K562 (cell line): ENCODE results near the gene PDLIM7. TPM values are rescaled to one million over a fixed set of nuclear protein-coding genes. Genes with fewer than 3 reads are reported as not detected.

Experiments
- ATF1 ChIP-seq, 2 experiments: fragments of 450-650 bp in 1 of 2; IDR thresholded peaks; 2 replicates each; pipeline ENCODE4 v1.6.1; 2016; ENCODE audit warnings: missing compliant biosample characterization in 1 of 2, missing genetic modification characterization in 1 of 2
- CCNT2 ChIP-seq: IDR thresholded peaks from 2 replicates; pipeline ENCODE4 v1.6.1; 2011; ENCODE audit warnings: borderline replicate concordance, low read depth, mild to moderate bottlenecking, moderate library complexity, mixed read lengths, low read length; ENCODE audit not compliant: insufficient read length; ENCODE audit errors: extremely low read depth
- CEBPG ChIP-seq, 3 experiments: fragments of 200-800 bp in 1 of 3; sonication (Bioruptor generic) in 1 of 3; sonication (generic) in 1 of 3; formaldehyde crosslinking in 1 of 3; IDR thresholded peaks in 2 of 3; conservative IDR thresholded peaks in 1 of 3; 2 replicates each; pipeline versions ENCODE4 v1.6.1 to v1.8.0; 2016 to 2022; ENCODE audit warnings: missing compliant biosample characterization in 2 of 3, missing genetic modification characterization in 2 of 3, mild to moderate bottlenecking in 1 of 3, missing genetic modification reagents in 1 of 3
- DDX20 ChIP-seq: fragments of 450-650 bp; IDR thresholded peaks from 2 replicates; pipeline ENCODE4 v1.6.1; 2016; ENCODE audit warnings: missing genetic modification characterization, low read depth, mild to moderate bottlenecking, missing compliant biosample characterization, moderate library complexity
- ESRRA ChIP-seq: fragments of 450-650 bp; IDR thresholded peaks from 2 replicates; pipeline ENCODE4 v1.6.1; 2014; ENCODE audit warnings: low read depth, mild to moderate bottlenecking, moderate library complexity, borderline replicate concordance
- ETV5 ChIP-seq: sonication (generic); formaldehyde crosslinking; IDR thresholded peaks from 2 replicates; pipeline ENCODE4 v1.4.0; 2020; ENCODE audit warnings: low read depth, mild to moderate bottlenecking, missing genetic modification reagents
- HDGF ChIP-seq: fragments of 450-650 bp; IDR thresholded peaks from 2 replicates; pipeline ENCODE4 v1.6.1; 2016
- HIVEP1 ChIP-seq: fragments of 250-450 bp; sonication (Bioruptor Pico); IDR thresholded peaks from 2 replicates; pipeline ENCODE4 v1.4.0; 2020; ENCODE audit warnings: mild to moderate bottlenecking
- HLTF ChIP-seq: fragments of 450-650 bp; IDR thresholded peaks from 2 replicates; pipeline ENCODE4 v1.6.1; 2016
- HMG20A ChIP-seq: fragments of 450-650 bp; formaldehyde crosslinking; conservative IDR thresholded peaks from 2 replicates; pipeline ENCODE4 v1.4.0; 2020; ENCODE audit warnings: mild to moderate bottlenecking, mixed read lengths
- HMGN3 ChIP-seq: IDR thresholded peaks from 2 replicates; pipeline ENCODE4 v1.6.1; 2011; ENCODE audit warnings: borderline replicate concordance, low read depth, mild to moderate bottlenecking, mixed read lengths, low read length; ENCODE audit not compliant: insufficient read length; ENCODE audit errors: extremely low read depth
- IRF2 ChIP-seq: sonication (generic); formaldehyde crosslinking; IDR thresholded peaks from 2 replicates; pipeline ENCODE4 v1.8.1; 2022; ENCODE audit warnings: mild to moderate bottlenecking, missing genetic modification reagents
- MBD2 ChIP-seq: sonication (generic); IDR thresholded peaks from 2 replicates; pipeline ENCODE4 v1.6.1; 2016; ENCODE audit warnings: low read depth, borderline replicate concordance
- MLX ChIP-seq, 2 experiments: fragments of 450-650 bp in 1 of 2; sonication (generic) in 1 of 2; formaldehyde crosslinking; conservative IDR thresholded peaks; 2 replicates each; pipeline versions ENCODE4 v1.4.0 to v1.8.1; 2020 to 2022; ENCODE audit warnings: mild to moderate bottlenecking in 1 of 2, missing genetic modification reagents in 1 of 2
- NCOA2 ChIP-seq, 2 experiments: fragments of 450-650 bp; IDR thresholded peaks; 2 replicates each; pipeline ENCODE4 v1.6.1; 2018; ENCODE audit warnings: mild to moderate bottlenecking in 2 of 2, moderate library complexity in 1 of 2; ENCODE audit not compliant: partially characterized antibody in 2 of 2
- NEUROD1 ChIP-seq: fragments of 150-350 bp; IDR thresholded peaks from 2 replicates; pipeline ENCODE4 v1.6.1; 2014; ENCODE audit warnings: borderline replicate concordance, low read length, low read depth; ENCODE audit not compliant: partially characterized antibody
- PTBP1 ChIP-seq: fragments of 200-400 bp; formaldehyde crosslinking; IDR thresholded peaks from 2 replicates; pipeline ENCODE4 v1.6.1; 2017; ENCODE audit warnings: low read depth, low read length
- RFX5 ChIP-seq: IDR thresholded peaks from 2 replicates; pipeline ENCODE4 v1.6.1; 2011; ENCODE audit warnings: low read depth, mild to moderate bottlenecking, improper control_type of control experiment, low read length
- SMARCA5 ChIP-seq: fragments of 450-650 bp; IDR thresholded peaks from 2 replicates; pipeline ENCODE4 v1.6.1; 2016
- TAL1 ChIP-seq: fragments of 450-650 bp; IDR thresholded peaks from 2 replicates; pipeline ENCODE4 v1.6.1; 2016; ENCODE audit warnings: mild to moderate bottlenecking
- TRIM25 ChIP-seq: fragments of 450-650 bp; IDR thresholded peaks from 2 replicates; pipeline ENCODE4 v1.7.0; 2016; ENCODE audit warnings: borderline replicate concordance
- ZNF124 ChIP-seq: sonication (generic); formaldehyde crosslinking; IDR thresholded peaks from 2 replicates; pipeline ENCODE4 v1.8.1; 2022; ENCODE audit warnings: missing genetic modification reagents
- ZNF589 ChIP-seq: fragments of 200-800 bp; sonication (Bioruptor generic); IDR thresholded peaks from 2 replicates; pipeline ENCODE4 v1.6.1; 2016; ENCODE audit warnings: low read depth, missing genetic modification characterization, missing compliant biosample characterization
- polyA plus RNA-seq, 8 experiments: library from polyadenylated mRNA; depleted of rRNA in 4 of 8; stranded (reverse) in 5 of 8; unstranded in 3 of 8; fragments of >200 nt; fragmentation: Nextera tagmentation in 2 of 8; fragmentation: Illumina TruSeq in 1 of 8; extraction: Ambion mirVana in 2 of 8; extraction: Trizol in 1 of 8; gene quantifications; 2 replicates each; pipeline versions ENCODE4 v1.2.1 to v1.2.3, GENCODE V29; 2011 to 2014; ENCODE audit warnings: inconsistent platforms in 1 of 8, missing spikeins in 1 of 8
- total RNA-seq, 7 experiments: library from RNA; depleted of rRNA in 6 of 7; stranded (reverse); fragments of >200 nt in 6 of 7; fragmentation: Illumina TruSeq in 2 of 7; extraction: Trizol in 2 of 7; gene quantifications; 2 replicates each; pipeline versions ENCODE4 v1.2.1 to v1.2.3, GENCODE V29; 2011 to 2021; ENCODE audit warnings: low replicate concordance in 1 of 7
- TF ChIP-seq, protein P1 (sequence below): fragments of 150-350 bp; conservative IDR thresholded peaks from 2 replicates; pipeline ENCODE4 v1.6.1; 2014; ENCODE audit warnings: low read length

PDLIM7 gene
- total and polyA plus RNA-seq, 9 of the 15 experiments (the other 6 are each of a cell fraction or from before 2014, with no cell fraction given): 2.1 to 124 (median 32.6) TPM

DNA sequence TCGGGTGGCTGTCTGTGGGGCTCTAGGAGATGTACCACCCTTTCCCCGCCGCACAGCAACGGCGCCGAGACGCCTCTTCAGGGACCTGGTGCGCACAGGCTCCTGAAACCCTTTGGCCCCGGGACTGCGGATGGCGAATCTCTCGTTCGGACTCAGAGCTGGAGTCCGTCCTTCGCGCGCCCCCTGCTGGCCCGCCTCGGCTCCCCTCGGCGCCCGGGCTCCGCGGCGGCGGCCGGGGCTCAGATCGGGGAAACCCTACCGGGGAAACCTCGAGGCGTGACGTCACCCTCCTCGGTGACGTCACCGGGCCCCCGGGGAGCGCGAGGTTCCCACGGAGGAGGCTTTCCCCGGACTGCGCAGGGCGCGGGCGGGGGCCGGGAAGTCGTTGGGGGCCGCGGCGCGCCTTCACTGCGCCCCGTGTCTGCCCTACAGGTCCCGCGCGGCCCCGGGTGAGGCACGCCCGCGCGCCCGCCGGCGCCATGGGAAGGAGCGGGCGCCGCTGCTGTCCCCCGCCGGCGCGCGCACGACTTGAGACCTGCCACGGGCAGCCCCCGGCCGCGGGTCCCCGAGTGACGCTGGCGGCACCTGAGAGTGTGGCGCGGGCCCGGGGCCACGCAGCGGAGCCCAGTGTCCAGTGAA lies 42.9 kb downstream of the PDLIM7 start (continued):
- 0 out of 2 replicates have a peak, but pooled peaks have one; percentile 56 for TF ChIP-seq ETV5 (CRISPR knock-in tag)
- no peak for TF ChIP-seq CEBPG (CRISPR knock-in tag; IDR thresholded peaks at IDR 0.05)
- 0 out of 4 replicates have a peak, but pooled peaks of 1 of the 2 experiments have one; percentile 24 for TF ChIP-seq CEBPG (tag; conservative IDR thresholded peaks at IDR 0.05 in 1 of 2, IDR thresholded peaks at IDR 0.05 in 1 of 2)
- TF ChIP-seq, protein P1, sequence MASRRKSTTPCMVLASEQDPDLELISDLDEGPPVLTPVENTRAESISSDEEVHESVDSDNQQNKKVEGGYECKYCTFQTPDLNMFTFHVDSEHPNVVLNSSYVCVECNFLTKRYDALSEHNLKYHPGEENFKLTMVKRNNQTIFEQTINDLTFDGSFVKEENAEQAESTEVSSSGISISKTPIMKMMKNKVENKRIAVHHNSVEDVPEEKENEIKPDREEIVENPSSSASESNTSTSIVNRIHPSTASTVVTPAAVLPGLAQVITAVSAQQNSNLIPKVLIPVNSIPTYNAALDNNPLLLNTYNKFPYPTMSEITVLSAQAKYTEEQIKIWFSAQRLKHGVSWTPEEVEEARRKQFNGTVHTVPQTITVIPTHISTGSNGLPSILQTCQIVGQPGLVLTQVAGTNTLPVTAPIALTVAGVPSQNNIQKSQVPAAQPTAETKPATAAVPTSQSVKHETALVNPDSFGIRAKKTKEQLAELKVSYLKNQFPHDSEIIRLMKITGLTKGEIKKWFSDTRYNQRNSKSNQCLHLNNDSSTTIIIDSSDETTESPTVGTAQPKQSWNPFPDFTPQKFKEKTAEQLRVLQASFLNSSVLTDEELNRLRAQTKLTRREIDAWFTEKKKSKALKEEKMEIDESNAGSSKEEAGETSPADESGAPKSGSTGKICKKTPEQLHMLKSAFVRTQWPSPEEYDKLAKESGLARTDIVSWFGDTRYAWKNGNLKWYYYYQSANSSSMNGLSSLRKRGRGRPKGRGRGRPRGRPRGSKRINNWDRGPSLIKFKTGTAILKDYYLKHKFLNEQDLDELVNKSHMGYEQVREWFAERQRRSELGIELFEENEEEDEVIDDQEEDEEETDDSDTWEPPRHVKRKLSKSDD: no peak
- no peak for TF ChIP-seq HLTF
- no peak for TF ChIP-seq HDGF
- TF ChIP-seq TRIM25: no peak
- TF ChIP-seq ATF1 (CRISPR knock-in tag; IDR thresholded peaks at IDR 0.05): peak; percentile 77
- TF ChIP-seq ATF1 (tag; IDR thresholded peaks at IDR 0.05): peak; percentile 99
- peak; percentile 56; the same call in 1 of the 2 replicates for TF ChIP-seq RFX5
- TF ChIP-seq MBD2: peak; percentile 37; the same call in 1 of the 2 replicates
- no peak for TF ChIP-seq ZNF124 (CRISPR knock-in tag)
- no peak for TF ChIP-seq DDX20 (tag)
- peak; percentile 100 for TF ChIP-seq HIVEP1 (CRISPR knock-in tag)
- TF ChIP-seq NCOA2 (IDR thresholded peaks at IDR 0.05; ENCODE audit: partially characterized antibody in 2 of 2): no peak
- no peak for TF ChIP-seq MLX (CRISPR knock-in tag; conservative IDR thresholded peaks at IDR 0.05)
- TF ChIP-seq ZNF589 (CRISPR knock-in tag): no peak
- TF ChIP-seq HMGN3: peak; percentile 51
- TF ChIP-seq HMG20A (CRISPR knock-in tag): no peak
- 0 out of 2 replicates have a peak, but pooled peaks have one; percentile 46 for TF ChIP-seq ESRRA
- no peak for TF ChIP-seq TAL1
- TF ChIP-seq NEUROD1: peak; percentile 23
- TF ChIP-seq IRF2 (CRISPR knock-in tag): no peak
- no peak for TF ChIP-seq SMARCA5
- TF ChIP-seq CCNT2: peak; percentile 73
- TF ChIP-seq PTBP1: no peak
